Activated CD4-positive, alpha-beta memory T cell treated with anti-CD3 and anti-CD28 coated beads for 36 hours (primary cell): ENCODE results near the gene FLOT1. TPM values are rescaled to one million over a fixed set of nuclear protein-coding genes. Genes with fewer than 3 reads are reported as not detected.
"Not testable (repeated sequence)": the region's sequence is repeated elsewhere in the genome, so short reads cannot be mapped to it uniquely, and the experiment has no call there.

Source experiments
- CTCF ChIA-PET: fragments of 350-600 bp; sonication (Branson Sonifier 250); formaldehyde crosslinking; loops from one replicate; lab custom pipeline; 2021; ENCODE audit warnings: antibody characterized with exemption, inconsistent platforms; lab: Charles Lee
- POLR2A ChIA-PET: fragments of 350-600 bp; sonication (Branson Sonifier 250); formaldehyde crosslinking; loops from one replicate; lab custom pipeline; 2021; ENCODE audit warnings: antibody characterized with exemption; lab: Charles Lee
- DNase-seq: peaks from one replicate; pipeline ENCODE4 v3.0.0-alpha.2; 2020
- H3K27ac Mint-ChIP-seq: one replicate; pipeline ENCODE4 v1.8.0; 2021; ENCODE audit warnings: mixed read lengths
- H3K27me3 Mint-ChIP-seq: one replicate; pipeline ENCODE4 v1.8.0; 2021; ENCODE audit warnings: mixed read lengths
- H3K36me3 Mint-ChIP-seq: one replicate; pipeline ENCODE4 v1.8.0; 2021; ENCODE audit warnings: mixed read lengths
- H3K4me1 Mint-ChIP-seq: one replicate; pipeline ENCODE4 v1.8.0; 2021; ENCODE audit warnings: low read depth, mixed read lengths
- H3K4me3 Mint-ChIP-seq: one replicate; pipeline ENCODE4 v1.8.0; 2021; ENCODE audit warnings: mild to moderate bottlenecking, mixed read lengths
- H3K9me3 Mint-ChIP-seq: one replicate; pipeline ENCODE4 v1.8.0; 2021; ENCODE audit warnings: mixed read lengths
- intact Hi-C: fragments of 100-400 bp; cut with micrococcal nuclease; formaldehyde crosslinking; loops from one replicate; pipeline ENCODE4 v1.15.1; 2023
- total RNA-seq, 2 experiments: library from RNA; stranded (reverse); gene quantifications; one replicate each; pipeline ENCODE4 v1.2.3, GENCODE V29; 2021

FLOT1 gene
- total RNA-seq, 2 experiments from 2014 or later, result 226 to 231 TPM

DNA sequence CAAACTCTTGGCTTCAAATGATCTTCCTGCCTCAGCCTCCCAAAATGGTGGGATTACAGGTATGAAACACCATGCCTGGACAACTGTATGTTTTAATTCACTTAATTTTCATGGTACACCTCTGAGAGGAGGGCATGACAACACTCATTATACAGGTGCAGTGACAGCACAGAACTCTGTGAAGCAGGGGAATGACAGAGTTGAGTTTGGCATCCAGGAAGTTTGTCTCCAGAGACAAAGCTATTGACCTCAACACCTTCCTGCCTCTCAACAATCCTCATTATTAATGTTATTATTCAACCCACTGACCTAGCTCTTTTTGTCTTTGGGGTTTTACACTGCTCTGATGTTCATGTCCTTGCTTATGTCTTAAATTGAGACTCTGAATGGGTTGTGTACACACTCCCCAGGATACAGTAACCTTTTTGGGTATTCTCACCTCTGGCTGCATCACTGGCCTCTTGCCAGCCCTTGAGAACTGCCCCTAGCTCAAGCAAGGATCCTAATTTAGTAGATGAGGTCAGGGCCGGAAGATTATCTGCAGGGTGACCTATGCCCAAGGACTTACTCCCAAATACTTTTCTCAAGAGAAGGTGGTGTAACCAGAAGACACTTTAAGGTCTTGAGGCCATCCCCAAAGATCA, 14.9 kb upstream of the FLOT1 start:
- Mint-ChIP-seq H3K36me3 (no peaks in the 10 kb centered on the region), H3K27me3 (no peaks in the 10 kb centered on the region), H3K4me3 (no peak overlapping the region), H3K4me1 (peaks cover 30% of the 10 kb centered on the region), H3K9me3 (no peaks in the 10 kb centered on the region), H3K27ac (no peak overlapping the region)
- POLR2A ChIA-PET, result interaction anchor here (0.5 kb wide), 1 partner anchor 22 kb away, joined by 3 read pairs; no protein-coding TSS in a partner anchor
- no peak for DNase-seq
- intact Hi-C loops, result no loop called here
- CTCF ChIA-PET, result interaction anchor here (1.0 to 1.1 kb wide), 2 partner anchors 14 to 71 kb away, joined by 3 read pairs; no protein-coding TSS in a partner anchor

- CTCF ChIA-PET, result interaction anchor here (1.0 to 1.2 kb wide), 2 partner anchors 12 to 13 kb away, joined by 3 to 4 read pairs; no protein-coding TSS in a partner anchor
- H3K36me3 Mint-ChIP-seq, H3K9me3 Mint-ChIP-seq, DNase-seq, H3K27me3 Mint-ChIP-seq, intact Hi-C loops, H3K27ac Mint-ChIP-seq, H3K4me3 Mint-ChIP-seq: not testable (repeated sequence)
- peaks cover 24% of the 10 kb centered on the region for H3K4me1 Mint-ChIP-seq
- POLR2A ChIA-PET, result interaction anchor here (0.6 kb wide), 1 partner anchor 54 kb away, joined by 3 read pairs; no protein-coding TSS in a partner anchor
Observed at GRCh38 chr6:30756405-30757003, 14.0 kb upstream of the FLOT1 start.

- no peak overlapping the region for H3K27ac Mint-ChIP-seq
- ChIA-PET CTCF (interaction anchor here (0.7 to 1.1 kb wide), 2 partner anchors 76 to 82 kb away, joined by 3 read pairs; partner anchors contain the start of gene DHX16), POLR2A (interaction anchor here (1.0 to 1.1 kb wide), 2 partner anchors 10 to 57 kb away, joined by 3 to 4 read pairs; partner anchors contain the start of gene IER3)
- H3K36me3 Mint-ChIP-seq, result no peaks in the 10 kb centered on the region
- no peak overlapping the region for H3K4me3 Mint-ChIP-seq
- H3K27me3 Mint-ChIP-seq, result no peaks in the 10 kb centered on the region
- no peak for DNase-seq
- H3K4me1 Mint-ChIP-seq, result peaks cover 16% of the 10 kb centered on the region
- intact Hi-C loops, result no loop called here
- no peaks in the 10 kb centered on the region for H3K9me3 Mint-ChIP-seq
Observed at GRCh38 chr6:30754631-30755030, 12.1 kb upstream of the FLOT1 start.

- ChIA-PET POLR2A (interaction anchor here (0.8 to 1.6 kb wide), 2 partner anchors 8 to 24 kb away, joined by 3 to 5 read pairs; partner anchors contain the start of gene IER3), CTCF (interaction anchor here (0.6 to 0.7 kb wide), 2 partner anchors 21 to 70 kb away, joined by 3 to 4 read pairs; no protein-coding TSS in a partner anchor)
- intact Hi-C loops, result no loop called here
- Mint-ChIP-seq H3K27ac (no peak overlapping the region), H3K4me1 (peaks cover 21% of the 10 kb centered on the region), H3K36me3 (no peaks in the 10 kb centered on the region), H3K9me3 (no peaks in the 10 kb centered on the region), H3K27me3 (no peaks in the 10 kb centered on the region), H3K4me3 (no peak overlapping the region)
- DNase-seq, result no peak
Observed at GRCh38 chr6:30752157-30752927, 9.9 kb upstream of the FLOT1 start.

- CTCF ChIA-PET, result no interaction called here
- intact Hi-C loops, result no loop called here
- no peak for DNase-seq
- Mint-ChIP-seq H3K4me3 (no peak overlapping the region), H3K27ac (no peak overlapping the region), H3K36me3 (no peaks in the 10 kb centered on the region), H3K4me1 (peaks cover 25% of the 10 kb centered on the region), H3K9me3 (no peaks in the 10 kb centered on the region), H3K27me3 (no peaks in the 10 kb centered on the region)
- POLR2A ChIA-PET, result no interaction called here
Observed at GRCh38 chr6:30750379-30750668, 7.8 kb upstream of the FLOT1 start.

DNA sequence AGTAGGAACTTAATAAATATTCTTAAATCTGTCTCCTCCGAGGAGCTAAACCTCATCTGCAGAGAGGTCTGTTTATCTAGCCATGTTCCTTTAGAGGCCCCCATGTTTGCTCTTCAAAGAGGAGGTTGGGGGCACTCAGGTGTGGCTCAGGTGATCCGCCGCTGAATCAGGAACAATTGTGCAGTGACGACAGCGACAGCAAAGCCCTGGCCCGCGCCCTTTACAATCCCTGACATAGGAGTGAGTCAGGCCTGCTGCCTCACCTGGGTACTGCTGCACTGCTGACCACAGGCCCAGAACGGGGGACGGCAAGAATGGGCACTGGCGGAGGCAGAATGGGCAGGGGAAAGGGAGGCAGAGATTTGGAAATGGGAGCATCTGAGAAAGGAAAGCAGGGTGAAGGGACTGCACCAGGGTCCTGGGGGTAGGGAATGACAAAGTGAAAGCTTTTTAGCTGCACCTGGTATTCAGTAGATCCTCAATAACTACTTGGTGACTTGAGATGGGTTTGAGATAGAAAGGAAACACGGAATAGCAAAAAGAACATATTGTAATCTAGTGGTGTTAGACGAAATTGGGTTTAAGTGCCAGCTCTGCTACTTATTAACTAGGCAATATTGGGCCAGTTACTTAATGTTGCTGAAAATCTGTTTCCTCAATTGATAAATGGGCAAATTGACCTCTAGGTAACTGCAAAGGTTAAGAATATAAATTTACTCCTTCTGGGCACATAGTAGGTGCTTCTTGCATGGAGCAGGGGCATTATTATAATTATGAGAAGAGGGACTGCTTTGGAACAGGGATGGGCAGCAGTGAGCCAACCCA, 7.3 kb upstream of the FLOT1 start:
- Mint-ChIP-seq H3K36me3 (no peaks in the 10 kb centered on the region), H3K4me1 (peaks cover 31% of the 10 kb centered on the region), H3K27ac (no peak overlapping the region), H3K4me3 (no peak overlapping the region), H3K27me3 (no peaks in the 10 kb centered on the region), H3K9me3 (no peaks in the 10 kb centered on the region)
- intact Hi-C loops, result no loop called here
- POLR2A ChIA-PET, result no interaction called here
- no peak for DNase-seq
- CTCF ChIA-PET, result no interaction called here

DNA sequence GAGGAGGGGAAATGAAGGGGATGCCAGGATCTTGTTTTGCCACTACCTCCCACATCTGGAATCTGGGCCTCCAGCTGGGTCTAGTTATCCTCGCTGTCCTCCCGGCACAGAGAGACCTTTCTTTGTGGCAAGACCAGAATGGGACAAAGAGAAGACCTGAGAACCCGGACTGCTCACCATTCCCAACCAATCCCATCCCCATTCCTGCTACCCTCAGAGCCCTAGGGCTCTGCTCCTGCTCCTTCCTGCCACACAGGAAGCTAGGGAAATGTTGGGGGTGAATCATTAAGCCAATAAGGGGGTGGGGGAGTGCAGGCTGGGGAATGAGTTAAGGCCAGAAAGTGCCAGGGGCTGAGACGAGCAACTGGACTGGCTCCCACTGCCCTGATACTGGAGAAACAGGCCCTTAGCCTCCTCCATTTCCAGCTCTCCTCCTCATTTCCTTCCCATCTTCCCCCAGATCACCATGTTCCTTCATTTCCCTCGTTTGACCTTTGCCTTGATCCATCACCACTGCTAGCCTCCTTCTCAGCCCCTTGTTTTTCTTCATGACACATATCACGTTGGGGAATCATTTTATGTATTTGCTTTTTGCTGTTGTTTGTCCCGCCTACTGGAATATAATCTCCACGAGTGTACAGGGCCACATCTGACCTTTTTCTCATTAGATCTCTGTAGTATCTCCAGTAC, 6.5 kb upstream of the FLOT1 start:
- Mint-ChIP-seq H3K36me3 (peaks cover 4% of the 10 kb centered on the region), H3K9me3 (no peaks in the 10 kb centered on the region), H3K4me3 (no peak overlapping the region), H3K4me1 (peaks cover 32% of the 10 kb centered on the region), H3K27ac (no peak overlapping the region), H3K27me3 (no peaks in the 10 kb centered on the region)
- CTCF ChIA-PET, result interaction anchor here (0.8 kb wide), 1 partner anchor 10 kb away, joined by 3 read pairs; no protein-coding TSS in a partner anchor
- intact Hi-C loops, result no loop called here
- no peak for DNase-seq
- POLR2A ChIA-PET, result no interaction called here

- Mint-ChIP-seq H3K9me3 (no peaks in the 10 kb centered on the region), H3K36me3 (peaks cover 12% of the 10 kb centered on the region), H3K4me1 (peaks cover 32% of the 10 kb centered on the region), H3K4me3 (no peak overlapping the region), H3K27ac (no peak overlapping the region), H3K27me3 (no peaks in the 10 kb centered on the region)
- intact Hi-C loops, result no loop called here
- ChIA-PET POLR2A (interaction anchor here (0.9 to 1.2 kb wide), 2 partner anchors 21 to 62 kb away, joined by 4 read pairs; no protein-coding TSS in a partner anchor), CTCF (interaction anchor here (0.8 to 1.2 kb wide), 2 partner anchors 11 to 19 kb away, joined by 3 to 4 read pairs; no protein-coding TSS in a partner anchor)
- DNase-seq, result no peak
Observed at GRCh38 chr6:30747902-30748769, 5.6 kb upstream of the FLOT1 start.

GRCh38 chr6:30747300-30747687, 4.8 kb upstream of the FLOT1 start:
- Mint-ChIP-seq H3K36me3 (peaks cover 18% of the 10 kb centered on the region), H3K27ac (no peak overlapping the region), H3K4me3 (no peak overlapping the region), H3K4me1 (peaks cover 29% of the 10 kb centered on the region), H3K27me3 (no peaks in the 10 kb centered on the region), H3K9me3 (no peaks in the 10 kb centered on the region)
- POLR2A ChIA-PET, result interaction anchor here (0.7 to 1.2 kb wide), 3 partner anchors 17 to 63 kb away, joined by 3 to 4 read pairs (median 4); no protein-coding TSS in a partner anchor
- intact Hi-C loops, result no loop called here
- DNase-seq, result no peak
- CTCF ChIA-PET, result interaction anchor here (1.0 to 1.3 kb wide), 5 partner anchors 19 to 332 kb away, joined by 3 to 4 read pairs (median 4); no protein-coding TSS in a partner anchor
